ENCODE measurements around the gene BPIFB4.

DNA sequence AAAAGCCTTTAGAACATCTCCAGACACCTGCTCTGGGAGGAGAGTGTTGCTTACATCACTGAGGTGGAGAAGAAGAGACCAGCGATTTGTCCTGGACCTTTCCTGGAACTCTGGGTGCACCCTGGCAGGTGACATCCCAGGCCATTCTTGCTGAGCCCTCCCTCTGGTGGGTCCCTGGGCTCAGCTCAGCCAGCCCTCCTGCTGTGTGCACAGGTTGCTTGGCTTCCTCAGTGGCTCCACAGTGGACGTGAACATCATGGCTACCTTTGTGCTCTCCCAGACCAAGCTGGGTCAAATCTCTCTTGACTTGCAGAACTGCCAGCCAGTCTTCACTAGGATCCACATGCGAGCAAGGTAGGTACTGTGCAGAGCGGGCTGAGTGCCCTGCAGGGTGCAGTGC, 68.6 kb downstream of the BPIFB4 start:
- TF ChIP-seq SOX6 (IDR thresholded peaks at IDR 0.05) (no peak), FOSL1 (tag; conservative IDR thresholded peaks at IDR 0.05) (no peak), POLR2A (conservative IDR thresholded peaks at IDR 0.05) (no peak), GATAD2A (IDR thresholded peaks at IDR 0.05) (no peak)
- TF ChIP-seq, protein P1, sequence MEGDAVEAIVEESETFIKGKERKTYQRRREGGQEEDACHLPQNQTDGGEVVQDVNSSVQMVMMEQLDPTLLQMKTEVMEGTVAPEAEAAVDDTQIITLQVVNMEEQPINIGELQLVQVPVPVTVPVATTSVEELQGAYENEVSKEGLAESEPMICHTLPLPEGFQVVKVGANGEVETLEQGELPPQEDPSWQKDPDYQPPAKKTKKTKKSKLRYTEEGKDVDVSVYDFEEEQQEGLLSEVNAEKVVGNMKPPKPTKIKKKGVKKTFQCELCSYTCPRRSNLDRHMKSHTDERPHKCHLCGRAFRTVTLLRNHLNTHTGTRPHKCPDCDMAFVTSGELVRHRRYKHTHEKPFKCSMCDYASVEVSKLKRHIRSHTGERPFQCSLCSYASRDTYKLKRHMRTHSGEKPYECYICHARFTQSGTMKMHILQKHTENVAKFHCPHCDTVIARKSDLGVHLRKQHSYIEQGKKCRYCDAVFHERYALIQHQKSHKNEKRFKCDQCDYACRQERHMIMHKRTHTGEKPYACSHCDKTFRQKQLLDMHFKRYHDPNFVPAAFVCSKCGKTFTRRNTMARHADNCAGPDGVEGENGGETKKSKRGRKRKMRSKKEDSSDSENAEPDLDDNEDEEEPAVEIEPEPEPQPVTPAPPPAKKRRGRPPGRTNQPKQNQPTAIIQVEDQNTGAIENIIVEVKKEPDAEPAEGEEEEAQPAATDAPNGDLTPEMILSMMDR (IDR thresholded peaks at IDR 0.05 in 2 of 3, conservative IDR thresholded peaks at IDR 0.05 in 1 of 3; ENCODE audit: insufficient read depth in 2 of 3, low read depth in 1 of 3, low read length in 3 of 3): no peak
- TF ChIP-seq, protein P2, sequence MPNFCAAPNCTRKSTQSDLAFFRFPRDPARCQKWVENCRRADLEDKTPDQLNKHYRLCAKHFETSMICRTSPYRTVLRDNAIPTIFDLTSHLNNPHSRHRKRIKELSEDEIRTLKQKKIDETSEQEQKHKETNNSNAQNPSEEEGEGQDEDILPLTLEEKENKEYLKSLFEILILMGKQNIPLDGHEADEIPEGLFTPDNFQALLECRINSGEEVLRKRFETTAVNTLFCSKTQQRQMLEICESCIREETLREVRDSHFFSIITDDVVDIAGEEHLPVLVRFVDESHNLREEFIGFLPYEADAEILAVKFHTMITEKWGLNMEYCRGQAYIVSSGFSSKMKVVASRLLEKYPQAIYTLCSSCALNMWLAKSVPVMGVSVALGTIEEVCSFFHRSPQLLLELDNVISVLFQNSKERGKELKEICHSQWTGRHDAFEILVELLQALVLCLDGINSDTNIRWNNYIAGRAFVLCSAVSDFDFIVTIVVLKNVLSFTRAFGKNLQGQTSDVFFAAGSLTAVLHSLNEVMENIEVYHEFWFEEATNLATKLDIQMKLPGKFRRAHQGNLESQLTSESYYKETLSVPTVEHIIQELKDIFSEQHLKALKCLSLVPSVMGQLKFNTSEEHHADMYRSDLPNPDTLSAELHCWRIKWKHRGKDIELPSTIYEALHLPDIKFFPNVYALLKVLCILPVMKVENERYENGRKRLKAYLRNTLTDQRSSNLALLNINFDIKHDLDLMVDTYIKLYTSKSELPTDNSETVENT (CRISPR knock-in tag; IDR thresholded peaks at IDR 0.05): no peak

All from K562 (cell line).